Panc1 (cell line): Measurements from ENCODE around the gene PRSS50. TPM values are rescaled to one million over a fixed set of nuclear protein-coding genes. Genes with fewer than 3 reads are reported as not detected.

Experiments used
- ATAC-seq: fragments of 200-7000 bp; cut with Tn5 transposase; 2 replicates; pipeline ENCODE4 v1.9.1; 2020; ENCODE audit warnings: mild to moderate bottlenecking, moderate library complexity
- BruUV-seq: library from RNA; stranded (reverse); fragments of 400-500 nt; replicated peaks from 2 replicates; lab custom pipeline; 2021; lab: Mats Ljungman, UMichigan
- CTCF ChIA-PET: fragments of 300-600 bp; sonication (Branson Sonifier 250); formaldehyde crosslinking; loops from one replicate; lab custom pipeline; 2022; ENCODE audit warnings: antibody characterized with exemption; lab: Charles Lee
- POLR2A ChIA-PET: fragments of 300-600 bp; sonication (Branson Sonifier 250); formaldehyde crosslinking; loops from one replicate; lab custom pipeline; 2022; ENCODE audit warnings: antibody characterized with exemption; lab: Charles Lee
- DNase-seq: peaks from one replicate; pipeline ENCODE4 v3.0.0-alpha.2; 2010; ENCODE audit warnings: low read depth, low spot score
- H3K27ac ChIP-seq: 2 replicates; pipeline ENCODE4 v1.5.1; 2011; ENCODE audit warnings: mild to moderate bottlenecking, low read length, inconsistent platforms
- H3K27me3 ChIP-seq: fragments of 200-500 bp; sonication (Bioruptor generic); 2 replicates; pipeline ENCODE4 v1.6.0; 2014; ENCODE audit warnings: low read length, inconsistent platforms; ENCODE audit not compliant: control insufficient read depth, insufficient read depth
- H3K36me3 ChIP-seq: fragments of 200-500 bp; sonication (Bioruptor generic); 2 replicates; pipeline ENCODE4 v1.5.1; 2014; ENCODE audit warnings: inconsistent platforms, mild to moderate bottlenecking, low read length, moderate library complexity; ENCODE audit not compliant: control insufficient read depth, insufficient read depth
- H3K4me1 ChIP-seq: 2 replicates; pipeline ENCODE4 v1.5.1; 2011; ENCODE audit warnings: inconsistent platforms, mild to moderate bottlenecking, low read length, moderate library complexity; ENCODE audit not compliant: control insufficient read depth, insufficient read depth
- H3K4me3 ChIP-seq, 2 experiments: 2 replicates each; pipeline ENCODE4 v1.5.1; 2011 to 2012; ENCODE audit warnings: low read depth in 2 of 2, low read length in 2 of 2, mild to moderate bottlenecking in 2 of 2, inconsistent platforms in 1 of 2, moderate library complexity in 1 of 2
- H3K9me3 ChIP-seq: fragments of 200-500 bp; sonication (Bioruptor generic); 2 replicates; pipeline ENCODE4 v1.5.1; 2014; ENCODE audit warnings: low read depth, mild to moderate bottlenecking, inconsistent platforms, low read length, moderate library complexity; ENCODE audit not compliant: control insufficient read depth, insufficient read depth
- POLR2AphosphoS5 ChIP-seq: IDR thresholded peaks from 2 replicates; pipeline ENCODE4 v1.6.1; 2012; ENCODE audit warnings: mild to moderate bottlenecking, low read depth, low read length, moderate library complexity
- REST ChIP-seq, 2 experiments: IDR thresholded peaks; 2 replicates each; pipeline ENCODE4 v1.6.1; 2011 to 2012; ENCODE audit warnings: low read depth in 2 of 2, control low read depth in 1 of 2, low read length in 1 of 2, mild to moderate bottlenecking in 1 of 2, moderate library complexity in 1 of 2; ENCODE audit not compliant: insufficient read depth in 1 of 2
- SIN3A ChIP-seq: IDR thresholded peaks from 2 replicates; pipeline ENCODE4 v1.6.1; 2012; ENCODE audit warnings: low read depth, mild to moderate bottlenecking, low read length, moderate library complexity, borderline replicate concordance; ENCODE audit not compliant: insufficient read depth
- TCF7L2 ChIP-seq: IDR thresholded peaks from 2 replicates; pipeline ENCODE4 v1.6.1; 2011; ENCODE audit warnings: mild to moderate bottlenecking, low read depth, low read length, inconsistent platforms
- in situ Hi-C: cut with HindIII; loops from 2 replicates; pipeline ENCODE4 v1.10.0; 2016; ENCODE audit warnings: low sequenced_read_pairs, low pct_unique_long_range_greater_than_20kb
- intact Hi-C: fragments of 100-400 bp; cut with micrococcal nuclease; formaldehyde crosslinking; loops from one replicate; pipeline ENCODE4 v1.10.0; 2022; ENCODE audit not compliant: unreplicated experiment
- total RNA-seq: library from RNA; stranded (reverse); gene quantifications from one replicate; pipeline ENCODE4 v1.2.1, GENCODE V29; 2021; ENCODE audit not compliant: unreplicated experiment
- TF ChIP-seq, protein P1 (sequence below): fragments of 450-650 bp; IDR thresholded peaks from 2 replicates; pipeline ENCODE4 v1.5.1; 2017; ENCODE audit warnings: mild to moderate bottlenecking

Gene PRSS50
- total RNA-seq, 1 experiment from 2014 or later, result 0.13 TPM

DNA sequence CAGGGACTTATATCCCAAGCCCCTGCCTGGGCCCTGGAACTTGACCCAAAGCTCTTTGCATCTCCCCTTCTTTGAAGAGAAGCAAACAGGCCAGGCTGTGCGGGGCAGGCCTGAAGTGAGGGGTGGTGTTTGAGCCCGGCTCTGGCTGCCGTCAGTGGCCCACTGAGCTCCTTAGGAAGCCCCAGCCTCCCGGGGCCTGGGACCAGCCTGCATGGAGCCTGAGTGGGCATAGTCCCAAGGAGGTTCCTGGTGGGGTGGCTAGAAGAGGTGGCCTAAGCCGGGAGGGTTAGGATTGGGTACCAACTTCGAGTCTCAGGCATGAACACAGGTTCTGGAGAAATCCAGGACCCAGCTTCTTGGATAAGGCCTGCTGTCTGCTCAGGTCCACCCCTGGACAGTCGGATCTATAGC is 10.1 kb downstream of the PRSS50 start:
- POLR2A ChIA-PET, result no interaction called here
- Histone ChIP-seq H3K4me1 (no peaks in the 10 kb centered on the region), H3K27ac (no peak overlapping the region), H3K9me3 (no peaks in the 10 kb centered on the region), H3K4me3 (no peak overlapping the region), H3K36me3 (no peaks in the 10 kb centered on the region), H3K27me3 (no peaks in the 10 kb centered on the region)
- ATAC-seq, result no peak
- no peak for DNase-seq
- intact Hi-C loops, result no loop called here
- in situ Hi-C loops, result no loop called here
- BruUV-seq, result no TSS peak
- TF ChIP-seq POLR2AphosphoS5 (no peak), REST (IDR thresholded peaks at IDR 0.05; ENCODE audit: insufficient read depth in 1 of 2, low read depth in 2 of 2, low read length in 1 of 2) (no peak), SIN3A (no peak), TCF7L2 (no peak)
- CTCF ChIA-PET, result interaction anchor here (1.2 kb wide), 1 partner anchor 202 kb away, joined by 3 read pairs; no protein-coding TSS in a partner anchor

- BruUV-seq, result no TSS peak
- DNase-seq (no peak), ATAC-seq (no peak)
- Histone ChIP-seq H3K27ac (no peak overlapping the region), H3K27me3 (no peaks in the 10 kb centered on the region), H3K36me3 (no peaks in the 10 kb centered on the region), H3K9me3 (no peaks in the 10 kb centered on the region), H3K4me1 (no peaks in the 10 kb centered on the region), H3K4me3 (no peak overlapping the region)
- CTCF ChIA-PET, result interaction anchor here (1.1 kb wide), 1 partner anchor 203 kb away, joined by 3 read pairs; no protein-coding TSS in a partner anchor
- in situ Hi-C loops, result no loop called here
- TF ChIP-seq POLR2AphosphoS5 (no peak), TCF7L2 (no peak)
- intact Hi-C loops, result no loop called here
- POLR2A ChIA-PET, result no interaction called here
Observed at GRCh38 chr3:46706771-46707582, 10.7 kb downstream of the PRSS50 start.

DNA sequence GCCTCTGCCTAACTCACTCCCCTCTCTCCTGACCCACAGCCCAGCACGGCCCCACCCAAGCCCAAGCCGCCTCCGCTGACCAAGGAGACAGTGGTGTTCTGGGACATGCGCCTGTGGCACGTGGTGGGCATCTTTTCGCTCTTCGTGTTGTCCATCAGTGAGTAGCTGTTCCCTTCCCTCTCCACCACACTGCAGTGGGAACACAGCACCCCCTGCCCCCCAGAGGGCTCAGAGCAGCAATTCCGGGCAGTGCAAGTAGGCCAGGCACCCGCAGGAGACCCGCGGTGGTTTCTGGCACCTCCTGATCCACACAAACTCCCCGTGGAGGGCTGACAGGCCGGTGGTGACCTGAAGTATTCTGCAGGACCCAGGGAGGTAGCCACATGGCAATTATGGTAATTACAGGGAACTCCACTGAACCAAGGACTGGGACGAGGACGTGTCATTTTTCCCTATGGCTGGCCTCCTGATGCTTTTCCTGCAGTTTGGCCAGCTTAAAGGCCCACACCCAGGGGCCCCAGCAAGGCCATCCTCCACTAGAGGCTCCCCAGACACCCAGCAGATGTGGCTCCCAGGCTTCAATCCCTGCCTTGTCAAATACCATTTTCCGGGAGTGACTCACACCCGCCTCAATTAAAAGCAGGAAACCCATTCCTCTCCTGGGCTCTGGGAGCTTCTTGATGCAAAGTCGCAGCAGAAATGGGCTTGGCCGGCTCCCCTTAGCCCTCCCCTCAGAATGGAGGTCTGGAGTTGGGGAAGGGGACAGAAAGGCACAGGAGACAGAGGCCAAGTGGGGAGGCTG is 11.7 kb downstream of the PRSS50 start:
- DNase-seq (no peak), ATAC-seq (no peak)
- Histone ChIP-seq H3K9me3 (no peaks in the 10 kb centered on the region), H3K27ac (no peak overlapping the region), H3K27me3 (no peaks in the 10 kb centered on the region), H3K4me1 (no peaks in the 10 kb centered on the region), H3K36me3 (no peaks in the 10 kb centered on the region), H3K4me3 (no peak overlapping the region)
- in situ Hi-C loops (no loop called here), intact Hi-C loops (loop anchor here (2.0 kb wide), 2 partner anchors 191 to 203 kb away; no protein-coding TSS in a partner anchor)
- no peak for TF ChIP-seq POLR2AphosphoS5
- TF ChIP-seq TCF7L2, result no peak
- TF ChIP-seq REST (IDR thresholded peaks at IDR 0.05; ENCODE audit: insufficient read depth in 1 of 2, low read depth in 2 of 2, low read length in 1 of 2), result no peak
- TF ChIP-seq, protein P1, sequence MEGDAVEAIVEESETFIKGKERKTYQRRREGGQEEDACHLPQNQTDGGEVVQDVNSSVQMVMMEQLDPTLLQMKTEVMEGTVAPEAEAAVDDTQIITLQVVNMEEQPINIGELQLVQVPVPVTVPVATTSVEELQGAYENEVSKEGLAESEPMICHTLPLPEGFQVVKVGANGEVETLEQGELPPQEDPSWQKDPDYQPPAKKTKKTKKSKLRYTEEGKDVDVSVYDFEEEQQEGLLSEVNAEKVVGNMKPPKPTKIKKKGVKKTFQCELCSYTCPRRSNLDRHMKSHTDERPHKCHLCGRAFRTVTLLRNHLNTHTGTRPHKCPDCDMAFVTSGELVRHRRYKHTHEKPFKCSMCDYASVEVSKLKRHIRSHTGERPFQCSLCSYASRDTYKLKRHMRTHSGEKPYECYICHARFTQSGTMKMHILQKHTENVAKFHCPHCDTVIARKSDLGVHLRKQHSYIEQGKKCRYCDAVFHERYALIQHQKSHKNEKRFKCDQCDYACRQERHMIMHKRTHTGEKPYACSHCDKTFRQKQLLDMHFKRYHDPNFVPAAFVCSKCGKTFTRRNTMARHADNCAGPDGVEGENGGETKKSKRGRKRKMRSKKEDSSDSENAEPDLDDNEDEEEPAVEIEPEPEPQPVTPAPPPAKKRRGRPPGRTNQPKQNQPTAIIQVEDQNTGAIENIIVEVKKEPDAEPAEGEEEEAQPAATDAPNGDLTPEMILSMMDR, result no peak
- no peak for TF ChIP-seq SIN3A
- BruUV-seq, result no TSS peak
- CTCF ChIA-PET, result interaction anchor here (1.1 kb wide), 1 partner anchor 204 kb away, joined by 3 read pairs; no protein-coding TSS in a partner anchor
- POLR2A ChIA-PET, result no interaction called here
